IMR-90 (cell line): Measurements from ENCODE around the gene SAMSN1. TPM values are rescaled to one million over a fixed set of nuclear protein-coding genes. Genes with fewer than 3 reads are reported as not detected.

Experiments used
- ATAC-seq: fragments of 200-7000 bp; cut with Tn5 transposase; 2 replicates; pipeline ENCODE4 v1.9.1; 2020; ENCODE audit warnings: low read depth, mild to moderate bottlenecking, moderate library complexity
- BruUV-seq: library from RNA; stranded (reverse); fragments of 400-500 nt; replicated peaks from 2 replicates; lab custom pipeline; 2021; lab: Mats Ljungman, UMichigan
- CTCF ChIA-PET: fragments of 300-600 bp; formaldehyde crosslinking; extraction: SDS; loops from one replicate; lab custom pipeline; 2021; ENCODE audit warnings: antibody characterized with exemption; lab: Yijun Ruan, JAX
- POLR2A ChIA-PET: fragments of 300-600 bp; sonication (Branson Sonifier 250); formaldehyde crosslinking; loops from one replicate; lab custom pipeline; 2022; ENCODE audit warnings: antibody characterized with exemption; ENCODE audit not compliant: unreplicated experiment; lab: Charles Lee
- DNase-seq: peaks from one replicate; pipeline ENCODE4 v3.0.0; 2013
- H2AFZ ChIP-seq: replicated peaks from 2 replicates; pipeline ENCODE3; 2013; ENCODE audit warnings: low read length, mild to moderate bottlenecking; ENCODE audit not compliant: poor library complexity
- H2AK5ac ChIP-seq: 2 replicates; pipeline ENCODE4 v1.6.1; 2013; ENCODE audit warnings: low read depth, low read length, inconsistent platforms
- H2AK9ac ChIP-seq: replicated peaks from 2 replicates; pipeline ENCODE3; 2013; ENCODE audit warnings: mild to moderate bottlenecking, low read depth, low read length, moderate library complexity; ENCODE audit not compliant: poor library complexity
- H2BK120ac ChIP-seq: 2 replicates; pipeline ENCODE4 v1.6.1; 2013; ENCODE audit warnings: low read depth, low read length, inconsistent platforms
- H2BK15ac ChIP-seq: 3 replicates; pipeline ENCODE4 v1.6.1; 2013; ENCODE audit warnings: low read depth, low read length, inconsistent platforms
- H2BK20ac ChIP-seq: 2 replicates; pipeline ENCODE4 v1.6.1; 2013; ENCODE audit warnings: low read depth, mild to moderate bottlenecking, inconsistent platforms, low read length, moderate library complexity
- H2BK5ac ChIP-seq: 2 replicates; pipeline ENCODE4 v1.6.1; 2013; ENCODE audit warnings: mild to moderate bottlenecking, low read depth, low read length, inconsistent platforms; ENCODE audit not compliant: poor library complexity, severe bottlenecking
- H3K14ac ChIP-seq: replicated peaks from 2 replicates; pipeline ENCODE4 v1.6.1; 2013; ENCODE audit warnings: low read depth, low read length, inconsistent platforms
- H3K18ac ChIP-seq: 2 replicates; pipeline ENCODE4 v1.6.1; 2013; ENCODE audit warnings: low read depth, low read length, control low read depth
- H3K23ac ChIP-seq: 2 replicates; pipeline ENCODE4 v1.6.1; 2013; ENCODE audit warnings: low read depth, low read length, inconsistent platforms
- H3K27ac ChIP-seq: 2 replicates; pipeline ENCODE4 v1.5.1; 2013; ENCODE audit warnings: mild to moderate bottlenecking, control low read depth, low read length; ENCODE audit not compliant: insufficient read depth
- H3K27me3 ChIP-seq: 2 replicates; pipeline ENCODE4 v1.6.1; 2013; ENCODE audit warnings: low read length; ENCODE audit not compliant: control insufficient read depth, insufficient read depth
- H3K36me3 ChIP-seq: 2 replicates; pipeline ENCODE4 v1.6.1; 2013; ENCODE audit warnings: low read length, mixed read lengths; ENCODE audit not compliant: control insufficient read depth, insufficient read depth
- H3K4ac ChIP-seq: 2 replicates; pipeline ENCODE4 v1.6.1; 2013; ENCODE audit warnings: low read depth, low read length, inconsistent platforms
- H3K4me1 ChIP-seq: 2 replicates; pipeline ENCODE4 v1.6.1; 2013; ENCODE audit warnings: low read length, mixed read lengths; ENCODE audit not compliant: control insufficient read depth, insufficient read depth
- H3K4me2 ChIP-seq: 2 replicates; pipeline ENCODE4 v1.6.1; 2013; ENCODE audit warnings: low read depth, mild to moderate bottlenecking, control low read depth, low read length, moderate library complexity
- H3K4me3 ChIP-seq: 2 replicates; pipeline ENCODE4 v1.5.1; 2013; ENCODE audit warnings: low read depth, mild to moderate bottlenecking, control low read depth, low read length, moderate library complexity; ENCODE audit not compliant: insufficient read depth
- H3K56ac ChIP-seq: 2 replicates; pipeline ENCODE4 v1.6.1; 2013; ENCODE audit warnings: low read length, inconsistent platforms; ENCODE audit not compliant: insufficient read depth; ENCODE audit errors: extremely low read depth
- H3K79me1 ChIP-seq, 2 experiments: 2 replicates each; pipeline ENCODE4 v1.6.1; 2013; ENCODE audit warnings: low read length in 2 of 2, inconsistent platforms in 1 of 2, low read depth in 1 of 2
- H3K9ac ChIP-seq: 2 replicates; pipeline ENCODE4 v1.6.1; 2013; ENCODE audit warnings: low read depth, low read length, control low read depth
- H3K9me1 ChIP-seq: 2 replicates; pipeline ENCODE4 v1.6.1; 2013; ENCODE audit warnings: low read length, inconsistent platforms; ENCODE audit not compliant: insufficient read depth
- H3K9me3 ChIP-seq: 2 replicates; pipeline ENCODE4 v1.6.1; 2013; ENCODE audit warnings: low read length; ENCODE audit not compliant: control insufficient read depth, insufficient read depth
- H4K20me1 ChIP-seq: 2 replicates; pipeline ENCODE4 v1.6.1; 2013; ENCODE audit warnings: low read length, inconsistent platforms; ENCODE audit not compliant: insufficient read depth
- H4K5ac ChIP-seq: 2 replicates; pipeline ENCODE4 v1.6.1; 2013; ENCODE audit warnings: mild to moderate bottlenecking, low read depth, low read length, control low read depth
- H4K8ac ChIP-seq, 2 experiments: 2 replicates each; pipeline ENCODE4 v1.6.1; 2013; ENCODE audit warnings: low read depth in 2 of 2, low read length in 2 of 2, control low read depth in 1 of 2, inconsistent platforms in 1 of 2
- H4K91ac ChIP-seq: 2 replicates; pipeline ENCODE4 v1.6.1; 2013; ENCODE audit warnings: low read depth, low read length, inconsistent platforms; ENCODE audit not compliant: insufficient read depth
- BHLHE40 ChIP-seq: fragments of 150-350 bp; IDR thresholded peaks from 2 replicates; pipeline ENCODE4 v1.6.1; 2016; ENCODE audit warnings: mild to moderate bottlenecking, low read depth, low read length
- CEBPB ChIP-seq: IDR thresholded peaks from 2 replicates; pipeline ENCODE4 v1.6.1; 2012; ENCODE audit warnings: low read depth, low read length, improper control_type of control experiment
- CHD1 ChIP-seq: IDR thresholded peaks from 2 replicates; pipeline ENCODE4 v1.6.1; 2012; ENCODE audit warnings: low read depth, low read length, improper control_type of control experiment
- ELK1 ChIP-seq: fragments of 150-350 bp; IDR thresholded peaks from 2 replicates; pipeline ENCODE4 v1.6.1; 2016; ENCODE audit warnings: low read depth, mild to moderate bottlenecking, low read length, moderate library complexity, borderline replicate concordance
- FOS ChIP-seq: fragments of 150-350 bp; IDR thresholded peaks from 2 replicates; pipeline ENCODE4 v1.6.1; 2016; ENCODE audit warnings: low read depth, low read length
- MAFK ChIP-seq: IDR thresholded peaks from 2 replicates; pipeline ENCODE4 v1.6.1; 2012; ENCODE audit warnings: low read depth, low read length, improper control_type of control experiment
- MAZ ChIP-seq: IDR thresholded peaks from 2 replicates; pipeline ENCODE4 v1.6.1; 2012; ENCODE audit warnings: low read depth, mild to moderate bottlenecking, low read length, improper control_type of control experiment, moderate library complexity, borderline replicate concordance
- MXI1 ChIP-seq: IDR thresholded peaks from 2 replicates; pipeline ENCODE4 v1.6.1; 2012; ENCODE audit warnings: low read depth, mild to moderate bottlenecking, low read length, moderate library complexity, borderline replicate concordance
- NFE2L2 ChIP-seq: fragments of 150-350 bp; IDR thresholded peaks from 2 replicates; pipeline ENCODE4 v1.6.1; 2016; ENCODE audit warnings: low read depth, mild to moderate bottlenecking, low read length
- POLR2A ChIP-seq: IDR thresholded peaks from 2 replicates; pipeline ENCODE4 v1.6.1; 2012; ENCODE audit warnings: mild to moderate bottlenecking, low read depth, low read length
- RAD21 ChIP-seq: IDR thresholded peaks from 2 replicates; pipeline ENCODE4 v1.6.1; 2012; ENCODE audit warnings: low read length, improper control_type of control experiment
- RCOR1 ChIP-seq: IDR thresholded peaks from 2 replicates; pipeline ENCODE4 v1.6.1; 2012; ENCODE audit warnings: mild to moderate bottlenecking, low read length, improper control_type of control experiment; ENCODE audit not compliant: insufficient replicate concordance
- RFX5 ChIP-seq: IDR thresholded peaks from 2 replicates; pipeline ENCODE4 v1.8.0; 2012; ENCODE audit warnings: low read depth, mild to moderate bottlenecking, low read length, moderate library complexity
- SMC3 ChIP-seq: fragments of 150-350 bp; IDR thresholded peaks from 2 replicates; pipeline ENCODE4 v1.6.1; 2016; ENCODE audit warnings: low read depth, mild to moderate bottlenecking, antibody characterized with exemption, low read length, moderate library complexity
- WGBS, 2 experiments: methylation state at CpG; one replicate each; pipeline versions ENCODE4 v1.1.5 to v1.1.7; 2013; ENCODE audit warnings: missing lambda C conversion rate in 2 of 2; ENCODE audit not compliant: insufficient read length in 1 of 2; ENCODE audit errors: extremely low coverage in 2 of 2; 5-methylcytosine and 5-hydroxymethylcytosine counted together
- dilution Hi-C: fragments of 300-500 bp; cut with HindIII; formaldehyde crosslinking; loops from one replicate; pipeline ENCODE4 v1.14.3; 2018; ENCODE audit warnings: low sequenced_read_pairs; ENCODE audit not compliant: unreplicated experiment
- in situ Hi-C: fragments of 300-500 bp; cut with MboI; formaldehyde crosslinking; loops from 3 replicates; pipeline ENCODE4 v1.14.3; 2019; ENCODE audit warnings: low sequenced_read_pairs, inconsistent platforms, mixed read lengths
- intact Hi-C: fragments of 100-400 bp; cut with micrococcal nuclease; formaldehyde crosslinking; loops from 2 replicates; pipeline ENCODE4 v1.10.0; 2022
- polyA plus RNA-seq, 3 experiments: library from polyadenylated mRNA; depleted of rRNA; stranded (reverse); fragments of >200 nt; gene quantifications; 2 replicates each; pipeline ENCODE4 v1.2.3, GENCODE V29; 2012; ENCODE audit warnings: low replicate concordance in 1 of 3
- total RNA-seq: library from RNA; depleted of rRNA; stranded (reverse); fragments of >200 nt; gene quantifications from 2 replicates; pipeline ENCODE4 v1.2.3, GENCODE V29; 2012
- TF ChIP-seq, protein P1 (sequence below): fragments of 150-350 bp; IDR thresholded peaks from 2 replicates; pipeline ENCODE4 v1.6.1; 2017; ENCODE audit warnings: mild to moderate bottlenecking, antibody characterized with exemption, low read length, low read depth

SAMSN1 gene
- total and polyA plus RNA-seq, 2 of the 4 experiments (the other 2 are of a cell fraction): not detected

- no peak for TF ChIP-seq SMC3
Measured at GRCh38 chr21:14526836-14527695, 19.0 kb downstream of the SAMSN1 start (continued).

- Histone ChIP-seq H3K56ac (no peak overlapping the region), H3K4me2 (no peak overlapping the region), H2AFZ (no peak overlapping the region), H3K9ac (no peak overlapping the region), H2BK15ac (no peak overlapping the region), H2AK5ac (no peak overlapping the region), H2BK20ac (no peak overlapping the region), H3K4me1 (no peaks in the 10 kb centered on the region), H3K27me3 (no peaks in the 10 kb centered on the region), H3K9me1 (no peaks in the 10 kb centered on the region), H3K14ac (no peak overlapping the region), H3K4me3 (no peak overlapping the region), H2BK5ac (no peak overlapping the region), H3K18ac (no peak overlapping the region), H3K79me1 (no peaks in the 10 kb centered on the region), H2AK9ac (no peak overlapping the region), H3K36me3 (no peaks in the 10 kb centered on the region), H4K20me1 (no peaks in the 10 kb centered on the region), H4K91ac (no peak overlapping the region), H3K9me3 (peaks cover 2% of the 10 kb centered on the region; the same call in 1 of the 2 replicates), H3K27ac (no peak overlapping the region), H3K23ac (no peak overlapping the region), H4K5ac (no peak overlapping the region), H2BK120ac (no peak overlapping the region), H4K8ac (no peak overlapping the region), H3K4ac (no peak overlapping the region)
- intact Hi-C loops: no loop called here
- in situ Hi-C loops: no loop called here
- BruUV-seq: no TSS peak
- no CpG with 5 or more reads among the region's 3 CpGs for WGBS, 2 experiments
- CTCF ChIA-PET: no interaction called here
- POLR2A ChIA-PET: no interaction called here
- dilution Hi-C loops: no loop called here
- DNase-seq (no peak), ATAC-seq (no peak)
- TF ChIP-seq ELK1: no peak
- TF ChIP-seq, protein P1, sequence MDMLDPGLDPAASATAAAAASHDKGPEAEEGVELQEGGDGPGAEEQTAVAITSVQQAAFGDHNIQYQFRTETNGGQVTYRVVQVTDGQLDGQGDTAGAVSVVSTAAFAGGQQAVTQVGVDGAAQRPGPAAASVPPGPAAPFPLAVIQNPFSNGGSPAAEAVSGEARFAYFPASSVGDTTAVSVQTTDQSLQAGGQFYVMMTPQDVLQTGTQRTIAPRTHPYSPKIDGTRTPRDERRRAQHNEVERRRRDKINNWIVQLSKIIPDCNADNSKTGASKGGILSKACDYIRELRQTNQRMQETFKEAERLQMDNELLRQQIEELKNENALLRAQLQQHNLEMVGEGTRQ: no peak
- TF ChIP-seq MXI1: no peak
- no peak for TF ChIP-seq RCOR1
- TF ChIP-seq SMC3: no peak
- no peak for TF ChIP-seq FOS
- TF ChIP-seq BHLHE40: no peak
- TF ChIP-seq CHD1: no peak
- TF ChIP-seq RFX5: no peak
- TF ChIP-seq CEBPB: no peak
- TF ChIP-seq RAD21: no peak
- TF ChIP-seq NFE2L2: no peak
- no peak for TF ChIP-seq MAFK
- TF ChIP-seq MAZ: no peak
- TF ChIP-seq POLR2A: no peak
Measured at GRCh38 chr21:14526199-14526598, 19.9 kb downstream of the SAMSN1 start.
